Neural progenitor cell (in vitro differentiated cells): ENCODE measurements around the gene GLIS2. TPM values are rescaled to one million over a fixed set of nuclear protein-coding genes. Genes with fewer than 3 reads are reported as not detected.

Experiments
- DNase-seq: peaks from one replicate; pipeline ENCODE4 v3.0.0-alpha.2; 2016; ENCODE audit warnings: low spot score
- H2AFZ ChIP-seq: fragments of 200-600 bp; sonication (generic); replicated peaks from 2 replicates; pipeline ENCODE4 v1.6.1; 2016; ENCODE audit warnings: antibody characterized with exemption
- H3F3A ChIP-seq: fragments of 200-600 bp; sonication (generic); 2 replicates; pipeline ENCODE4 v1.6.1; 2016; ENCODE audit warnings: antibody characterized with exemption, low read depth
- H3K27ac ChIP-seq: fragments of 200-600 bp; sonication (generic); 2 replicates; pipeline ENCODE4 v1.5.1; 2016; ENCODE audit warnings: mild to moderate bottlenecking
- H3K27me3 ChIP-seq: fragments of 200-600 bp; sonication (generic); 2 replicates; pipeline ENCODE4 v1.6.1; 2016; ENCODE audit warnings: mild to moderate bottlenecking, moderate library complexity
- H3K36me3 ChIP-seq: fragments of 200-600 bp; sonication (generic); 2 replicates; pipeline ENCODE4 v1.5.1; 2016
- H3K4me1 ChIP-seq: fragments of 200-600 bp; sonication (generic); 2 replicates; pipeline ENCODE4 v1.6.1; 2016; ENCODE audit warnings: mixed run types
- H3K4me2 ChIP-seq: fragments of 200-600 bp; sonication (generic); 2 replicates; pipeline ENCODE4 v1.6.1; 2016
- H3K4me3 ChIP-seq: fragments of 200-600 bp; sonication (generic); 2 replicates; pipeline ENCODE4 v1.5.1; 2016
- H3K79me2 ChIP-seq: fragments of 200-600 bp; sonication (generic); 2 replicates; pipeline ENCODE4 v1.6.1; 2016; ENCODE audit warnings: low read depth
- H3K9ac ChIP-seq: fragments of 200-600 bp; sonication (generic); 2 replicates; pipeline ENCODE4 v1.6.1; 2016
- H3K9me3 ChIP-seq: fragments of 200-600 bp; sonication (generic); 2 replicates; pipeline ENCODE4 v1.5.1; 2016; ENCODE audit warnings: low read depth
- H4K20me1 ChIP-seq: fragments of 200-600 bp; sonication (generic); 2 replicates; pipeline ENCODE4 v1.6.1; 2016; ENCODE audit warnings: low read depth
- H3K27ac Mint-ChIP-seq: 3 replicates; pipeline ENCODE4 v1.8.0; 2021; ENCODE audit warnings: mixed read lengths
- H3K27me3 Mint-ChIP-seq: 2 replicates; pipeline ENCODE4 v1.8.0; 2022; ENCODE audit warnings: low read depth, mild to moderate bottlenecking, inconsistent platforms, moderate library complexity, mixed read lengths; ENCODE audit not compliant: insufficient read depth
- H3K36me3 Mint-ChIP-seq: 3 replicates; pipeline ENCODE4 v1.8.0; 2021; ENCODE audit warnings: mixed read lengths
- H3K4me1 Mint-ChIP-seq: 3 replicates; pipeline ENCODE4 v1.8.0; 2021; ENCODE audit warnings: mixed read lengths
- H3K4me3 Mint-ChIP-seq: 3 replicates; pipeline ENCODE4 v1.8.0; 2021; ENCODE audit warnings: mild to moderate bottlenecking, moderate library complexity, mixed read lengths
- H3K9me3 Mint-ChIP-seq: 3 replicates; pipeline ENCODE4 v1.8.0; 2020; ENCODE audit warnings: mixed read lengths
- EZH2 ChIP-seq: fragments of 200-600 bp; sonication (generic); IDR thresholded peaks from 2 replicates; pipeline ENCODE4 v1.6.1; 2017; ENCODE audit warnings: antibody characterized with exemption, mild to moderate bottlenecking, moderate library complexity
- EZH2phosphoT487 ChIP-seq: fragments of 200-600 bp; sonication (generic); IDR thresholded peaks from 2 replicates; pipeline ENCODE4 v1.6.1; 2017; ENCODE audit warnings: antibody characterized with exemption
- total RNA-seq: library from RNA; depleted of rRNA; stranded (reverse); fragments of >200 nt; gene quantifications from 2 replicates; pipeline ENCODE4 v1.2.3, GENCODE V29; 2015; ENCODE audit warnings: low replicate concordance
- TF ChIP-seq, protein P1 (sequence below): fragments of 200-600 bp; sonication (generic); IDR thresholded peaks from 2 replicates; pipeline ENCODE4 v1.5.1; 2017; ENCODE audit warnings: antibody characterized with exemption, mild to moderate bottlenecking

The GLIS2 gene
- total RNA-seq, 1 donor from 2014 or later: 0.15 TPM

DNA sequence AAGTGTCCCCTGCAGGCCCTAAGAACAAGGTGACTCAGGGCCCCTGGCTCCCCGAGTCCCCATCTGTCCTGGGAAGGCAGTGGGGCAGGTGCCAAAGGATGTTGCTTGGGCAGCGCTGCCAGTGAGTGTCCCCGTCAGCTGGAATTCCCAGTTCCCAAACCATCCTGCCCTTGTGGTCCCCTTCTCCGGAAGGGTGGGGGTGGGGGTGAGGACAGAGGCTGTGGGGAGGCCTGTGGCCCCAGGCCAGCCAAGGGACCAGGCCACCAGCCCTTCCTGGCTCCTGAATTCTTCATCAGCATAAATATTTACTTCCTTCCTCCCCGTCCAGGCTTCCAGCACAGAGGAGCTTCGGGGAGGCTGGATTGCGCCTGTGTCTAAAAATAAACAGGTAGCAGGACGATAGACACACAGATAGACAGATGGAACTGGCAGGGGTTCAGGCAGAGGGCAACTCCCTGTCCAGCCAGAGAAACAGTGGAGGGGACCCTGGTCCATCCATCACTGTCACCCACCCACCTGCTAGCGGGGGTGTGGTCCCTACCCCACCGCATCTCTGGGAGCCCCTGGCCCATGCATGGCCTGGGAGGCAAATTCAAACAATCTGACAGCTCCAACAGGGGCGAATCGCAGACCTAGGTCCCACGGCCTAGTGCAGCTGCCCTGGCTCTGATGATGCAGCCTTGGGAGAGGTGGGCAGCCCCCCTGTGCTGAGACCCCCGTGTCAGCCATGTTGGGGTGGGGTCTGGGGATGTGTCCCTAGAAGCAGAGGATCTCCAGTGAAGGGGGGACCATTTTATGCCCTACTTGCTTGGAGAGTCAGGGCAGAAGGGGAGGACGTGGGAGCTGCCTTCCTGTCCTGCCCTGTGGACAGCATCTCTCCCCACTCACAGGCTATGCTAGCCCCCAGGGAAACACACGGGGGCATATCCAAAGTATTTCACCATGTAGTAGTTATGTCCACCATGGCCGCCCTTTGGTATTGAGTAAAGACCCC, 13.2 kb downstream of the GLIS2 start:
- Histone ChIP-seq H3K4me1 (peaks cover 6% of the 10 kb centered on the region), H3K79me2 (peaks cover 22% of the 10 kb centered on the region), H3K4me2 (peak overlapping the region; percentile 88), H3K9me3 (no peaks in the 10 kb centered on the region), H2AFZ (no peak overlapping the region), H3K4me3 (no peak overlapping the region), H3K36me3 (no peaks in the 10 kb centered on the region), H3K27ac (no peak overlapping the region), H4K20me1 (peaks cover 61% of the 10 kb centered on the region), H3K9ac (no peak overlapping the region), H3F3A (peaks cover 31% of the 10 kb centered on the region), H3K27me3 (no peaks in the 10 kb centered on the region)
- peaks cover 26% of the 10 kb centered on the region for H3K4me1 Mint-ChIP-seq
- H3K27ac Mint-ChIP-seq: no peak overlapping the region
- TF ChIP-seq EZH2phosphoT487: no peak
- no peak for TF ChIP-seq EZH2
- TF ChIP-seq, protein P1, sequence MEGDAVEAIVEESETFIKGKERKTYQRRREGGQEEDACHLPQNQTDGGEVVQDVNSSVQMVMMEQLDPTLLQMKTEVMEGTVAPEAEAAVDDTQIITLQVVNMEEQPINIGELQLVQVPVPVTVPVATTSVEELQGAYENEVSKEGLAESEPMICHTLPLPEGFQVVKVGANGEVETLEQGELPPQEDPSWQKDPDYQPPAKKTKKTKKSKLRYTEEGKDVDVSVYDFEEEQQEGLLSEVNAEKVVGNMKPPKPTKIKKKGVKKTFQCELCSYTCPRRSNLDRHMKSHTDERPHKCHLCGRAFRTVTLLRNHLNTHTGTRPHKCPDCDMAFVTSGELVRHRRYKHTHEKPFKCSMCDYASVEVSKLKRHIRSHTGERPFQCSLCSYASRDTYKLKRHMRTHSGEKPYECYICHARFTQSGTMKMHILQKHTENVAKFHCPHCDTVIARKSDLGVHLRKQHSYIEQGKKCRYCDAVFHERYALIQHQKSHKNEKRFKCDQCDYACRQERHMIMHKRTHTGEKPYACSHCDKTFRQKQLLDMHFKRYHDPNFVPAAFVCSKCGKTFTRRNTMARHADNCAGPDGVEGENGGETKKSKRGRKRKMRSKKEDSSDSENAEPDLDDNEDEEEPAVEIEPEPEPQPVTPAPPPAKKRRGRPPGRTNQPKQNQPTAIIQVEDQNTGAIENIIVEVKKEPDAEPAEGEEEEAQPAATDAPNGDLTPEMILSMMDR: no peak
- H3K27me3 Mint-ChIP-seq: peaks cover 2% of the 10 kb centered on the region
- no peaks in the 10 kb centered on the region for H3K36me3 Mint-ChIP-seq
- no peaks in the 10 kb centered on the region for H3K9me3 Mint-ChIP-seq
- H3K4me3 Mint-ChIP-seq: peak overlapping the region; percentile 65
- DNase-seq: no peak

DNA sequence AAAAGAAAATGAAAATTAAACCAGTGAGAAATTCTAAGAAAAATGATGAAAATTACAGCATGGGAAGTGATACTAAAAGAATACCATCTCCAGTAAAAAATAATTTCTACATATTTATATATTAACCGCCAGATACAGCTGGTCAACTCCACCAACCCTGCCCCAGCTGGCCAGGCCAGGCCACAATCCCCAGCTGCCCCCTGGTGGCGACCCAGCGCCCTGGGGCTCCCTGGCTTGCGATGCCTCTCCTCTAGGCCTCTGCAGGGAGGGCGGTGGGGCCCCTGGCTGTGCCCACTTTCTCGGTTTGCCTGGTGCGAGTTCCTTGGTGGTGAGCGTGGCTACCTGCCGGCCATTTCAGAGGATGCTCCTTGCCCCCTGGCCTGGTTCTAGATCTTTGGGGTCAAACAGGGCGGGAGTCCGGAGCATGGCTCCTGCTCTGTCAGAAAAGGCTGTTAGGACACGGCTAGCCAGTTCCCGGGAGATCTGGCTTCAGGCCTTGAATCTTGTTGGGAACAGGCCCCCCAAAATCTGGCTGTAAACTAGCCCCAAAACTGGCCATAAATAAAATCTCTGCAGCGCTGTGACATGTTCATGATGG, 14.5 kb downstream of the GLIS2 start:
- no peak overlapping the region for H3K27ac ChIP-seq
- no peak overlapping the region for H3K9ac ChIP-seq
- peak overlapping the region; percentile 1 for H3K4me3 Mint-ChIP-seq
- H3K27me3 ChIP-seq: no peaks in the 10 kb centered on the region
- no peaks in the 10 kb centered on the region for H3K36me3 Mint-ChIP-seq
- no peaks in the 10 kb centered on the region for H3K36me3 ChIP-seq
- peaks cover 48% of the 10 kb centered on the region for H4K20me1 ChIP-seq
- H3K9me3 Mint-ChIP-seq: no peaks in the 10 kb centered on the region
- H3F3A ChIP-seq: peaks cover 26% of the 10 kb centered on the region
- H2AFZ ChIP-seq: no peak overlapping the region
- TF ChIP-seq EZH2phosphoT487: no peak
- TF ChIP-seq, protein P1: peak; percentile 86
- no peak for TF ChIP-seq EZH2
- H3K27me3 Mint-ChIP-seq: peaks cover 2% of the 10 kb centered on the region
- H3K4me3 ChIP-seq: no peak overlapping the region
- H3K4me1 ChIP-seq: peaks cover 4% of the 10 kb centered on the region
- H3K9me3 ChIP-seq: no peaks in the 10 kb centered on the region
- peaks cover 20% of the 10 kb centered on the region for H3K4me1 Mint-ChIP-seq
- DNase-seq: peak; percentile 81
- no peak overlapping the region for H3K27ac Mint-ChIP-seq
- no peak overlapping the region for H3K4me2 ChIP-seq
- H3K79me2 ChIP-seq: peaks cover 18% of the 10 kb centered on the region

- H3K27me3 Mint-ChIP-seq: peaks cover 2% of the 10 kb centered on the region
- peaks cover 40% of the 10 kb centered on the region for H4K20me1 ChIP-seq
- peaks cover 4% of the 10 kb centered on the region for H3K4me1 ChIP-seq
Observed at GRCh38 chr16:4332083-4332482, 16.2 kb downstream of the GLIS2 start.

More at GRCh38 chr16:4332083-4332482, 16.2 kb downstream of the GLIS2 start:
- no peak overlapping the region for H3K9ac ChIP-seq
- no peak overlapping the region for H3K4me3 Mint-ChIP-seq
- no peak overlapping the region for H3K27ac Mint-ChIP-seq
- H3K27me3 ChIP-seq: no peaks in the 10 kb centered on the region
- H3K4me1 Mint-ChIP-seq: peaks cover 17% of the 10 kb centered on the region
- no peak overlapping the region for H2AFZ ChIP-seq
- peaks cover 15% of the 10 kb centered on the region for H3K79me2 ChIP-seq
- peaks cover 15% of the 10 kb centered on the region for H3F3A ChIP-seq
- no peaks in the 10 kb centered on the region for H3K36me3 ChIP-seq
- H3K9me3 ChIP-seq: no peaks in the 10 kb centered on the region
- no peaks in the 10 kb centered on the region for H3K9me3 Mint-ChIP-seq
- H3K4me2 ChIP-seq: no peak overlapping the region
- no peak for DNase-seq
- H3K36me3 Mint-ChIP-seq: peaks cover 4% of the 10 kb centered on the region
- H3K4me3 ChIP-seq: no peak overlapping the region
- TF ChIP-seq, protein P1: no peak
- TF ChIP-seq EZH2phosphoT487 (no peak), EZH2 (no peak)
- H3K27ac ChIP-seq: no peak overlapping the region
